Measurements from ENCODE around the gene ACSL6. TPM values are rescaled to one million over a fixed set of nuclear protein-coding genes. Genes with fewer than 3 reads are reported as not detected.

Gene ACSL6
- total and polyA plus RNA-seq, 10 of the 15 experiments (the other 5 are each of a cell fraction or from before 2014, with no cell fraction given), result 0.06 to 0.53 TPM; not detected in 8

DNA sequence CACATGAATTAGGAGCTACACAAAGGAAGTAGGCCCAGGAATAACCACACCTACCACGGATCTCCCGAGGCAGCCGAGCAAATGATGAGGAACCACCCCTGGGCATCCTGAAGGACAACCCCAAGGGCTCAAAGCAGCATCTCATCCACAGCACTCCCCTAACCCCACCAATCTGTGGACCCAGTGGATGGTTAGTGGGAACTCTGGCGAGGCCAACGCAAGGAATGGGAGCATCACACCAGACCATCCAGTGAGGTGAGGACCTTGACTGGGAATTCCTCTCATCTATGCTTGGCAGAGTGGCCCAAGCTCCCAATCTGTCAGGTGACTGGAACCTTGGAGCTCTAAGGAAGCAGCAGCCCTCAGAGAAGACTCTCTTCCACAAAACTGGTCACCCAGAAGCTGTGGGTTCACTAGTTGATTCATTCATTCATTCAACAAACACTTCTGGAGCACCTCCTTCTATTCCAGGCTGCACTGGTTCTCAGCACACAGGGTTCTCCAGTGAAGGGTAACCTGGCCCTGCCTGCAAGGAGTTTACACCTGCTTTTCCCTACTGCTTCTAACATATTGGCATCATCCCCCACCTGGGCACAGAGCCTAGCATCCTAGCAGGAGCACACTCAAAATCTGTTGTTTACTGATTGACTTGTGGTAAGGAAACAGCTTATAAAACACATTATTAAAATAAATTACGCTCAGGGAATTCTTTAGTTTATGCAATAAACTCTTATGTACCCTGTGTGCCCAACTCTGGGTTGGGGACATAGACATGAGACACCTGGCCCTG, 4.9 kb downstream of the ACSL6 start:
- SMC1A ChIA-PET (ENCODE audit: uncharacterized antibody, unreplicated experiment), result interaction anchor here (1.0 to 3.9 kb wide), 16 partner anchors 10 to 578 kb away, joined by 3 to 76 read pairs (median 4); no protein-coding TSS in a partner anchor

More for the DNA sequence above, 4.9 kb downstream of the ACSL6 start:
- Histone ChIP-seq H3K9me3 (replicated peaks; ENCODE audit: control insufficient read depth, insufficient read depth, low read length) (no peaks in the 10 kb centered on the region), H3K27me3 (replicated peaks in 1 of 2; ENCODE audit: control insufficient read depth in 2 of 2, insufficient read depth in 2 of 2, low read length in 1 of 2) (peaks cover 8 to 14% of the 10 kb centered on the region in 2 experiments; a peak in 3 of 4 replicates), H3K4me1 (ENCODE audit: control insufficient read depth, insufficient read depth, low read length) (no peaks in the 10 kb centered on the region; the same call in 1 of the 2 replicates), H3K9ac (ENCODE audit: control insufficient read depth, insufficient read depth, low read length) (no peak overlapping the region), H2AFZ (ENCODE audit: control insufficient read depth, low read depth, low read length) (no peak overlapping the region), H4K20me1 (ENCODE audit: control insufficient read depth, insufficient read depth) (no peaks in the 10 kb centered on the region), H3K36me3 (ENCODE audit: control insufficient read depth in 2 of 2, insufficient read depth in 2 of 2, low read length in 1 of 2) (no peaks in the 10 kb centered on the region), H3K27ac (ENCODE audit: control insufficient read depth, insufficient read depth) (no peak overlapping the region), H3K4me2 (ENCODE audit: control insufficient read depth, insufficient read depth) (no peak overlapping the region), H3K79me2 (ENCODE audit: control insufficient read depth, insufficient read depth, low read length) (no peaks in the 10 kb centered on the region), H3K4me3 (no peak overlapping the region)
- ChIA-PET CTCF (interaction anchor here (0.6 to 6.6 kb wide), 17 partner anchors 9 to 583 kb away, joined by 3 to 189 read pairs (median 3); no protein-coding TSS in a partner anchor), RAD21 (ENCODE audit: unreplicated experiment) (interaction anchor here (1.0 to 4.2 kb wide), 9 partner anchors 13 to 584 kb away, joined by 3 to 98 read pairs (median 7); no protein-coding TSS in a partner anchor), POLR2A (no interaction called here)
- in situ Hi-C loops (cut with MboI) (loop anchor here (5.0 to 10.0 kb wide), 3 partner anchors 194 to 582 kb away; no protein-coding TSS in a partner anchor), intact Hi-C loops (cut with micrococcal nuclease; ENCODE audit: unreplicated experiment) (loop anchor here (1.0 to 5.0 kb wide), 2 partner anchors 56 to 195 kb away; partner anchors contain the start of gene IL3)
- BruUV-seq (replicated peaks), result no TSS peak
- TF ChIP-seq STAT1 (conservative IDR thresholded peaks at IDR 0.05) (no peak), PML (IDR thresholded peaks at IDR 0.05; ENCODE audit: low read length) (no peak), ZNF217 (IDR thresholded peaks at IDR 0.05) (no peak)
- TF ChIP-seq, protein P1, sequence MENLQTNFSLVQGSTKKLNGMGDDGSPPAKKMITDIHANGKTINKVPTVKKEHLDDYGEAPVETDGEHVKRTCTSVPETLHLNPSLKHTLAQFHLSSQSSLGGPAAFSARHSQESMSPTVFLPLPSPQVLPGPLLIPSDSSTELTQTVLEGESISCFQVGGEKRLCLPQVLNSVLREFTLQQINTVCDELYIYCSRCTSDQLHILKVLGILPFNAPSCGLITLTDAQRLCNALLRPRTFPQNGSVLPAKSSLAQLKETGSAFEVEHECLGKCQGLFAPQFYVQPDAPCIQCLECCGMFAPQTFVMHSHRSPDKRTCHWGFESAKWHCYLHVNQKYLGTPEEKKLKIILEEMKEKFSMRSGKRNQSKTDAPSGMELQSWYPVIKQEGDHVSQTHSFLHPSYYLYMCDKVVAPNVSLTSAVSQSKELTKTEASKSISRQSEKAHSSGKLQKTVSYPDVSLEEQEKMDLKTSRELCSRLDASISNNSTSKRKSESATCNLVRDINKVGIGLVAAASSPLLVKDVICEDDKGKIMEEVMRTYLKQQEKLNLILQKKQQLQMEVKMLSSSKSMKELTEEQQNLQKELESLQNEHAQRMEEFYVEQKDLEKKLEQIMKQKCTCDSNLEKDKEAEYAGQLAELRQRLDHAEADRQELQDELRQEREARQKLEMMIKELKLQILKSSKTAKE (IDR thresholded peaks at IDR 0.05; ENCODE audit: low read depth, poor library complexity, severe bottlenecking), result no peak
- WGBS (ENCODE audit: insufficient coverage, insufficient replicate concordance, low lambda C conversion rate, missing lambda C conversion rate), result 42% methylated on average over 6 of the region's 6 CpGs
- FAIRE-seq, result no peak
- DNase-seq (ENCODE audit: low read depth, low spot score), result no peak
- ATAC-seq, result no peak
